Measurements from ENCODE around the gene SH2D6. TPM values are rescaled to one million over a fixed set of nuclear protein-coding genes. Genes with fewer than 3 reads are reported as not detected.
"Not testable (repeated sequence)": the region's sequence is repeated elsewhere in the genome, so short reads cannot be mapped to it uniquely, and the experiment has no call there.

SH2D6 gene
- total RNA-seq = under 1 TPM; 0.29 to 0.37 TPM
- long read RNA-seq = 0 reads

GRCh38 chr2:85418132-85419008 lies at the start of gene SH2D6:
TSS of gene SH2D6 (plus strand) at chr2:85418714. CDS start at chr2:85429466, 10,752 bp downstream.
- ATAC-seq = peak; percentile 79 to 86

GRCh38 chr2:85368921-85369320 lies 49.6 kb upstream of the SH2D6 start:
- ATAC-seq (no peak), DNase-seq (no peak)
- intact Hi-C loops (cut with DNase I) = no loop called here

More at GRCh38 chr2:85418132-85419008, at the start of gene SH2D6:
- intact Hi-C loops (cut with DNase I) = no loop called here
- peak; percentile 91 for DNase-seq

GRCh38 chr2:85369500-85369899 lies 49.0 kb upstream of the SH2D6 start:
- intact Hi-C loops (cut with DNase I) = no loop called here
- ATAC-seq (no peak), DNase-seq (no peak)

GRCh38 chr2:85371045-85371444 lies 47.5 kb upstream of the SH2D6 start:
- intact Hi-C loops (cut with DNase I) = no loop called here
- ATAC-seq (peak in 1 of 2 donors; percentile 91), DNase-seq (no peak)

DNA sequence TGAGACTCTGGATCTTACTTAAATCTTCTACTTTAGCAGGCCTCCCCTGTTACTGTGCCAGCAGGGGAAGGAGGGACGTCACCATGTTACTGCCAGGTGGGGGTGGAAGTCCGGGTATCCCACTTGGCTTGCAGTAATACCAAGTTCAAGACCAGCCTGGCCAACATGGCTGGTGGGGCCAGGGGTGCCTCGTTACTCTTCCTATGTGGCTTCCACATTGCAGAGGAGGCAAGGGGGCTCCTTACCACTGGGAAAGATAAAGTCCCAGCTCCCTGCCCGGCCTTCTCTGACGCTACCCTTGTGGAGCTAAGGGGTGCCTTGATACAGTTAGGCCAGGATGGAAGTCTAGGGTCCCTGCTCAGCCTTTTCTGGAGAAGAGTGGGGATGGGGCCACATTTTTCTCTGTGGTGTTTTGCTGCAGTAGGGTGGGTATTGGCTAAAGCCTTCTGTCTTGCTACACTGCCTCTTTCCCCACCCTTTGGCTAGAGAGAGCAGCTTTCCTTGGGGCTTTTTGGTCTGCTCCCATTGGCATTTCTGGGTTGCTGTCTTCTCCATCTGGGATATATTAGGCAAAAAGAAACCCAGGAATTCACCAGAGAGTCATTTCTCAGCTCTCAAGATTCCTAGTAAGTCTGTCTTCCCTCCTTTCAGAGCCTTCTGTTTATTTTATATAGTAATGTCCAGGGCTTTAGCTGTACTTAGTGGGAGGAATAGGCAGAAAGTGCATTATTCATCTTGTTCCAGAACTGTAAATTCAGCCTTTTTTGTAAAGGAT lies 42.0 kb upstream of the SH2D6 start:
- DNase-seq (no peak), ATAC-seq (peak in 1 of 2 donors; percentile 90)
- intact Hi-C loops (cut with DNase I) = no loop called here

- intact Hi-C loops (cut with DNase I) = no loop called here
- no peak for DNase-seq
- ATAC-seq = peak in 1 of 2 donors; percentile 63
Observed at GRCh38 chr2:85377083-85377482, 41.4 kb upstream of the SH2D6 start.

DNA sequence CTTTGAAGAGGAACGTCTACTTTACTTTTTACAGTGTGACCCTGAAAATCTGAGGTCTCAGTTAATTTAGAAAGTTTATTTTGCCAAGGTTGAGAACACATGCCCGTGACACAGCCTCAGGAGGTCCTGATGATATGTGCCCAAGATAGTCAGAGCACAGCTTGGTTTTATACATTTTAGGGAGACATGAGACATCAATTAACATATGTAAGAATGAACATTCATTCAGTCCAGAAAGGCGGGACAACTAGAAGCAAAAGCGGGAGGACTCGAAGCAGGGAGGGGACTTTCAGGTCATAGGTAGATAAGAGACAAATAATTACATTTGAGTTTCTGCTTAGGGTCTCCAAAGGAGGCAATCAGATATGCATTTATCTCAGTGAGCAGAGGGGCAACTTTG lies 40.3 kb upstream of the SH2D6 start:
- DNase-seq (no peak), ATAC-seq (no peak)
- intact Hi-C loops (cut with DNase I) = no loop called here

- intact Hi-C loops (cut with DNase I) = no loop called here
- no peak for ATAC-seq
- DNase-seq = no peak
Observed at GRCh38 chr2:85380048-85380447, 38.5 kb upstream of the SH2D6 start.

GRCh38 chr2:85383151-85383550 lies 35.4 kb upstream of the SH2D6 start:
- intact Hi-C loops (cut with DNase I); DNase-seq: not testable (repeated sequence)
- peak in 1 of 2 donors; percentile 71 for ATAC-seq

- DNase-seq (no peak), ATAC-seq (no peak)
- intact Hi-C loops (cut with DNase I) = no loop called here
Observed at GRCh38 chr2:85383850-85384249, 34.7 kb upstream of the SH2D6 start.

- DNase-seq (no peak), ATAC-seq (no peak)
- intact Hi-C loops (cut with DNase I) = no loop called here
Observed at GRCh38 chr2:85385746-85386145, 32.8 kb upstream of the SH2D6 start.

DNA sequence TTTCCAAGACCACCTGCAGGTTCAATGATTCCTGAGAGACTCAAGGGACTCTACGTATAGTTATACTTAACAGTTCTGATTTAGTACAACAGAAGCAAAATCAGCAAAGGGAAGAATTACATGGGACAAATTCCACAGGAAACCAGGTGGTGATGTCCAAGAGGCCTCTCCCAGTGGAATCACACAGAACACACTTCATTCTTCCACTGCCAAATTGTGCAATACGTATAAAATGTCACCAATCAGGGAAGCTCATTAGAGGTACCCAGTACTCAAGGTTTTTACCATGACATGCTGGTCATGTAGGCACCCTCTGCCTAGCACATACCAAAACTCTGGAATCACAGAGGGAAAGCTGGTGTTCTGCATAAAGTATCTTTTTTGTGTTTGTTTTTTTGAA lies 30.8 kb upstream of the SH2D6 start:
- intact Hi-C loops (cut with DNase I) = no loop called here
- ATAC-seq = no peak
- no peak for DNase-seq

DNA sequence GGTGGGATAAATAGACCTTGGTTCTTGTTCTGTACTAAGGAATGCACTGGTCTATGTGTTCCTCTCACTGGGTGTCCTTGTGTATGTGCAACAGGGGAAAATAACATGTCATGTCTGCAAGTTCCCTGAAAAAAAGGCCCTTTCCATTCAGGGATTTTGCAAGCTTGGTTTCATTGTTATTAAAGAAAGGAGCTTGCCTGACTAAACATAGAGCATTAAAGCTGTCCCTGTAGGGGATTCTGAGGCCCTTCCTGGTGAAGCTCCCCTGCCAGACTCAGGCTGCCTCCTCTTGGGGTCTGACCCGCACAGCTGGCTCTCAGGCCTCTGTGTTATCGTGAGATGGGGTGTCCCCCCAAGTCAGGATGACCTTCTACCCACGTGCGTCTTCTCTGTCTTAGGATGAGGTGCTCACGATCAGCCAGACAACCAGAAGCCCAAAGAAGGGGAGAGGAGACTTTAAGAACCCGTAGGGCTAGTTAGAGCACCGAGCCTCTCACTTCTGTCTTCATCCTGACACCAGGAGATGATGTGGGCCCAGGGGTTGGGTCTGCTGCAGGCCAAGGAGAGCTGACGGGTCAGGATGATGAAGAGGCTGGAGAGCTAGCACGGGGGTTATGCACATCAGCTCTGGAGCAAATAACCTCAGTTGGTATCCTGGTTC lies 29.5 kb upstream of the SH2D6 start:
- ATAC-seq = no peak
- DNase-seq = no peak
- intact Hi-C loops (cut with DNase I) = no loop called here

GRCh38 chr2:85390941-85391669 lies 27.4 kb upstream of the SH2D6 start:
- DNase-seq (peak; percentile 68), ATAC-seq (peak; percentile 35 to 70)
- intact Hi-C loops (cut with DNase I) = no loop called here

DNA sequence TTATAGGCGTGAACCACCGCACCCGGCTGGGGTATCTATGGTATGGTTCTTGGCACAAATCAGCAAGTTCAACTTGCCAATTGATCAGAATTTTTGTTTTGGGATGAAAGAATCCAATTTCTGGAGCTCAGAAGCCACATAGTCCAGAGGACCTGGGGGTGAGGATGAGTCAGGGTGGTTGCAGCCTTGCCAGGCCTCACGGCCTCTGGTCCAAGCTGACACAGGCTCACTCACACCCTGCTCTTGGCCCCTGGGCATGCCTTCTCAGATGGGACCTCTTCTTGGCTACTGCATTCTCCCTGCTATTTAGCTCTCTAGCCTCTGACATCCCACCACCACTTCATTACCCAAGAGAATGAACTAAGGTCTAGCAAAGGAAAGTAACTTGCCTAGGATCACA lies 24.7 kb upstream of the SH2D6 start:
- DNase-seq (no peak), ATAC-seq (peak in 1 of 2 donors; percentile 19)
- intact Hi-C loops (cut with DNase I) = no loop called here

DNA sequence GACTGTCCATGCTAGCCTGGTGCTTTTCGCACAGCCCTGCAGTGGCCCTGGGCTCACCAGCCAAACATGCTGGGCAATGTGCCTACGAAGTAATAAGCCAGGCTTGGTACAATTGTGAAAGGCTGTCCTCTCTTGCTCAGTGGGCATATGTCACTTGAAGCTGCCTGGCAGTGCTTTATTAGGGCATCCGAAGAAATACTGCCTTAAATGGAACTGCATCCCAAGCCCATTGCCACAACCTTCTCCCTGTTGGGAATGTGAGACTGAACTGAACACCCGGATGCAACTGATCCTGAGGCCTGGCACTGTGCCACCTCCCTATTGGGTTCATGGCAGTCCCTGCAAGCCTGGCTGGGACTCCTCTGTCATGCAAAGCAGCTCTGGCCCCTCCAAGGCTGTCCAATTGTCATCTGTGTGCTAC lies 24.2 kb upstream of the SH2D6 start:
- peak in 1 of 2 donors; percentile 58 for ATAC-seq
- DNase-seq = no peak
- intact Hi-C loops (cut with DNase I) = no loop called here

DNA sequence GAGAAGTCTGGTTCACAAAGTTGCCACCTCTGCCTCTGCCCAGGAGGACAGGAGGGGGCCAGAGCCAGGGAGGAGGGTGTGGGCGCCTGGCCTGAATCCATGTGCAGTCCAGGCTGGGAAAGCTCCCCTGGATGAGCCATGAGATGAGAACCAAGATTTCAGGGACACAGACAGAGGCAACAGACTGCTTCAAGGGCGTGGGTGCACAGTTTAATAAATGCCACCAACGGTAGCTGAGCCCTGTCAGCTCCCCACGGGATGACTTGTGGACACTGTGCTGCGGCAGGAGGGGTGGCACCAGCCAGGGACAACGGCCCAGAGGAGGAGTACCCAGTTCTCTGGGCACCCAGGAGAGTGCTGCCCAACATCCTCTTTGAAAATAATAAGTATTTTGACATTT lies 23.5 kb upstream of the SH2D6 start:
- intact Hi-C loops (cut with DNase I) = no loop called here
- no peak for DNase-seq
- ATAC-seq = no peak

GRCh38 chr2:85395912-85396475 lies 22.5 kb upstream of the SH2D6 start:
- DNase-seq (no peak), ATAC-seq (no peak)
- intact Hi-C loops (cut with DNase I) = no loop called here

Data from left cardiac atrium (tissue), 4 donors.